Smooth muscle cell (in vitro differentiated cells): ENCODE results near the gene PDLIM1. TPM values are rescaled to one million over a fixed set of nuclear protein-coding genes. Genes with fewer than 3 reads are reported as not detected.

Experiments
- DNase-seq: peaks from one replicate; lab custom pipeline; 2025; ENCODE audit not compliant: unreplicated experiment; lab: John Stamatoyannopoulos, UW
- H2AFZ ChIP-seq: fragments of 200-600 bp; sonication (generic); 2 replicates; pipeline ENCODE4 v1.6.0; 2016; ENCODE audit warnings: antibody characterized with exemption, low read depth, mild to moderate bottlenecking
- H3F3A ChIP-seq: fragments of 200-600 bp; sonication (generic); 2 replicates; pipeline ENCODE4 v1.6.0; 2017; ENCODE audit warnings: antibody characterized with exemption, low read depth
- H3K27ac ChIP-seq: fragments of 200-600 bp; sonication (generic); 2 replicates; pipeline ENCODE4 v1.5.1; 2016; ENCODE audit warnings: low read depth, mild to moderate bottlenecking
- H3K27me3 ChIP-seq: fragments of 200-600 bp; sonication (generic); 2 replicates; pipeline ENCODE4 v1.6.1; 2016; ENCODE audit warnings: low read depth, mild to moderate bottlenecking
- H3K36me3 ChIP-seq: fragments of 200-600 bp; sonication (generic); 2 replicates; pipeline ENCODE4 v1.5.1; 2016; ENCODE audit warnings: low read depth
- H3K4me1 ChIP-seq: fragments of 200-600 bp; sonication (generic); 2 replicates; pipeline ENCODE4 v1.5.1; 2016; ENCODE audit warnings: low read depth
- H3K4me2 ChIP-seq: fragments of 200-600 bp; sonication (generic); 2 replicates; pipeline ENCODE4 v1.6.0; 2016; ENCODE audit warnings: mild to moderate bottlenecking
- H3K4me3 ChIP-seq: fragments of 200-600 bp; sonication (generic); 2 replicates; pipeline ENCODE4 v1.5.1; 2016; ENCODE audit warnings: mild to moderate bottlenecking
- H3K79me2 ChIP-seq: fragments of 200-600 bp; sonication (generic); 2 replicates; pipeline ENCODE4 v1.6.0; 2016; ENCODE audit warnings: low read depth, mild to moderate bottlenecking
- H3K9ac ChIP-seq: fragments of 200-600 bp; sonication (generic); 2 replicates; pipeline ENCODE4 v1.6.0; 2016; ENCODE audit warnings: low read depth
- H3K9me3 ChIP-seq: fragments of 200-600 bp; sonication (generic); replicated peaks from 2 replicates; pipeline ENCODE4 v1.5.1; 2016; ENCODE audit warnings: low read depth
- H4K20me1 ChIP-seq: fragments of 200-600 bp; sonication (generic); 2 replicates; pipeline ENCODE4 v1.6.0; 2016; ENCODE audit warnings: low read depth
- WGBS: methylation state at CpG from one replicate; pipeline ENCODE4 v1.1.7; 2016; ENCODE audit warnings: low lambda C conversion rate; 5-methylcytosine and 5-hydroxymethylcytosine counted together
- polyA plus RNA-seq: library from polyadenylated mRNA; unstranded; fragments of >200 nt; fragmentation: Nextera tagmentation; extraction: Ambion mirVana; gene quantifications from 2 replicates; pipeline ENCODE4 v1.2.1, GENCODE V29; 2016
- total RNA-seq: library from RNA; depleted of rRNA; stranded (reverse); fragments of >200 nt; gene quantifications from 2 replicates; pipeline ENCODE4 v1.2.3, GENCODE V29; 2014
- TF ChIP-seq, protein P1 (sequence below): fragments of 200-600 bp; sonication (generic); IDR thresholded peaks from 2 replicates; pipeline ENCODE4 v1.5.1; 2017; ENCODE audit warnings: borderline replicate concordance, mild to moderate bottlenecking, antibody characterized with exemption; ENCODE audit not compliant: insufficient read depth, poor library complexity, severe bottlenecking

The PDLIM1 gene
- total and polyA plus RNA-seq, 2 experiments from 2014 or later: 102 to 187 TPM

DNA sequence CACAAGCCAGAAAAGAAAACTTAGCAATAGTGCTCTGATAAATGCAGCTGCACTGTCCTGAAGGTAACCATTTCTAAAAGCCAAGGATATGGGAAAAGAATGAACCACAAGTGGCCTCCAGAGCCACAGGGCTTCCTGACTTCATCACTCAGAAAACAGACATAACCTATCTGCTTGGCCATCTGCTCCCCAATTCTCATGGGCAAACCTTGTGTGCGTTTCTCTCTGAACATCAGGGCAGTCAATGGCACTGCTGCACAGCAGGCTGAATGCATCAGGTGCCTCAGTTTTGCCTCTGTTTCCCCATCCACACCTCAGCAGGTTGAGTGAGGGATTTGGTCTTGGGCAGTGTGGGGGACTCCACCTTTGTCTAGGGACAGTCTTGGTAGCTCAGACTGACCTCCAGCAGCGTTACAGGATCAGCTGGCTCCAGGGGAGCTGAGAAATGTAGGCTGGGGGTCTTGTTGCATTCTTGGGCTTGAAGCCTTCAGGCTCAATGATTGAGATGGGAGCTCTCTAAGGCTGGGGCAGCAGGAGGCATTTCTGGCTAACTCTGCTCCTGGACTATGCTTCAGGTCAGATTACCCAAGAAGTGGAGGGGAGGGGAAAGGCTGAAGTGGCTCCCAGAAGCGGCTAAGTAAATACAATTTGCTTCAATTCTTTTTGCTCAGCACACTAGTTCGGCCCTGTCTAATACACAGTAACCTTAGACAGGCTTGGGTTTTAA is 23.6 kb upstream of the PDLIM1 start:
- Histone ChIP-seq H3K4me2 (no peak overlapping the region), H3K4me3 (no peak overlapping the region), H3K27me3 (no peaks in the 10 kb centered on the region), H3K9ac (no peak overlapping the region), H4K20me1 (no peaks in the 10 kb centered on the region), H3K9me3 (no peaks in the 10 kb centered on the region), H3K36me3 (no peaks in the 10 kb centered on the region), H2AFZ (no peak overlapping the region), H3K79me2 (no peaks in the 10 kb centered on the region), H3K27ac (no peak overlapping the region), H3F3A (peaks cover 9% of the 10 kb centered on the region), H3K4me1 (peaks cover 19% of the 10 kb centered on the region)
- 84% methylated on average over 4 of the region's 4 CpGs for WGBS
- DNase-seq: no peak
- TF ChIP-seq, protein P1, sequence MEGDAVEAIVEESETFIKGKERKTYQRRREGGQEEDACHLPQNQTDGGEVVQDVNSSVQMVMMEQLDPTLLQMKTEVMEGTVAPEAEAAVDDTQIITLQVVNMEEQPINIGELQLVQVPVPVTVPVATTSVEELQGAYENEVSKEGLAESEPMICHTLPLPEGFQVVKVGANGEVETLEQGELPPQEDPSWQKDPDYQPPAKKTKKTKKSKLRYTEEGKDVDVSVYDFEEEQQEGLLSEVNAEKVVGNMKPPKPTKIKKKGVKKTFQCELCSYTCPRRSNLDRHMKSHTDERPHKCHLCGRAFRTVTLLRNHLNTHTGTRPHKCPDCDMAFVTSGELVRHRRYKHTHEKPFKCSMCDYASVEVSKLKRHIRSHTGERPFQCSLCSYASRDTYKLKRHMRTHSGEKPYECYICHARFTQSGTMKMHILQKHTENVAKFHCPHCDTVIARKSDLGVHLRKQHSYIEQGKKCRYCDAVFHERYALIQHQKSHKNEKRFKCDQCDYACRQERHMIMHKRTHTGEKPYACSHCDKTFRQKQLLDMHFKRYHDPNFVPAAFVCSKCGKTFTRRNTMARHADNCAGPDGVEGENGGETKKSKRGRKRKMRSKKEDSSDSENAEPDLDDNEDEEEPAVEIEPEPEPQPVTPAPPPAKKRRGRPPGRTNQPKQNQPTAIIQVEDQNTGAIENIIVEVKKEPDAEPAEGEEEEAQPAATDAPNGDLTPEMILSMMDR: no peak

DNA sequence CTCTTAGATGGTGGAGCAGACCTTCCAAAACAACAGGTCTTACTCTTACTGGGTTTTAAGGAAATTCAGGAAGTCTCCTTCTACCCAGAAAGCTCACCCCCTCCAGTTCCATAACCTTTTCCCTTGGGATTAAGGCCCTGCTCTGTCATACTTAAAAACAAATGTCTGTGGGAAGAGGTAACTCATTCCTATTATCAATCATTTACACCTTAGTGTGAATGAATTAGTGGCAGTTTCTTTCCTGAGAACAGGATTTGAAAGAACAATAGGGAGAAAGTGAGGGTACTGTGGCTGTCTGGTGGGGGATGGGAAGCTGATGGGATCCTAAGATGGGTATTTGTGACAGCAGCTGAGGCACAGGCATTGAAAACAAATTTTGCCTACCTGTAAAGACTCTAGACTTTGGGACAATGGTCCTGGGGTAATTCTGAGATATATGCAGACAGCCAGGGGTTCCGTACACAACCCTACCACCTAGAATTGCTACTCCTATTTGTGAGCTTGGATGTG is 22.2 kb upstream of the PDLIM1 start:
- H3K27ac ChIP-seq: no peak overlapping the region
- no peak overlapping the region for H3K4me3 ChIP-seq
- H4K20me1 ChIP-seq: no peaks in the 10 kb centered on the region
- no peaks in the 10 kb centered on the region for H3K9me3 ChIP-seq
- no peak overlapping the region for H2AFZ ChIP-seq
- peaks cover 12% of the 10 kb centered on the region for H3F3A ChIP-seq
- no peaks in the 10 kb centered on the region for H3K27me3 ChIP-seq
- 88% methylated on average over 1 of the region's 1 CpG for WGBS
- H3K4me1 ChIP-seq: peaks cover 24% of the 10 kb centered on the region
- no peaks in the 10 kb centered on the region for H3K36me3 ChIP-seq
- H3K9ac ChIP-seq: no peak overlapping the region
- no peak for DNase-seq
- TF ChIP-seq, protein P1: no peak
- no peak overlapping the region for H3K4me2 ChIP-seq
- no peaks in the 10 kb centered on the region for H3K79me2 ChIP-seq

- Histone ChIP-seq H3F3A (peaks cover 16% of the 10 kb centered on the region), H3K27me3 (no peaks in the 10 kb centered on the region), H3K4me1 (peaks cover 24% of the 10 kb centered on the region), H3K4me2 (no peak overlapping the region), H2AFZ (no peak overlapping the region), H3K4me3 (no peak overlapping the region), H3K9me3 (no peaks in the 10 kb centered on the region), H3K9ac (no peak overlapping the region), H3K27ac (no peak overlapping the region), H3K36me3 (no peaks in the 10 kb centered on the region), H3K79me2 (no peaks in the 10 kb centered on the region), H4K20me1 (no peaks in the 10 kb centered on the region)
- WGBS: 93% methylated on average over 6 of the region's 6 CpGs
- TF ChIP-seq, protein P1: no peak
- no peak for DNase-seq
These were observed 21.5 kb upstream of the PDLIM1 start for GRCh38 chr10:95312257-95312656.

DNA sequence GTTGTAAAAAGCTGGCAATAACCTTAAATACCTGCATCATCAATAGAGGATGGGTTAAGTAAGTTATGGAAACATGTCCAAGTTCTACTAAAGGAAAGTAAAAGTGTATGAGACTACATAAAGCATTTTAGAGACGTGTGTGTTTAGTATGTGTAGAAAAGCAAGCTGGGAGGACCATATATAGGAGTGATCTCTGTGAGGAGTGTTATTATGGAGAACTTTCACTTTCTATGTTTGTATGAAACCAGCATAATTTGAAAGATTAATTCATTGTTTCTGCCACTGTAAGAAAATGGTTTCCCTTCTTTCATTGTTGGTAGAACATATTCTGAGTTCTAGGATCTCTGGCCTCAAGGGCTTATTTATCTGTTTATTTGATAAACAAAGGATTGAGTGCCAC is 19.2 kb upstream of the PDLIM1 start:
- DNase-seq: no peak
- no peaks in the 10 kb centered on the region for H4K20me1 ChIP-seq
- WGBS: 76% methylated on average over 1 of the region's 1 CpG

More for the DNA sequence above, 19.2 kb upstream of the PDLIM1 start:
- H3K9ac ChIP-seq: no peak overlapping the region
- TF ChIP-seq, protein P1: no peak
- peak overlapping the region; percentile 96 for H3K27ac ChIP-seq
- no peaks in the 10 kb centered on the region for H3K27me3 ChIP-seq
- H3K4me3 ChIP-seq: no peak overlapping the region
- peaks cover 16% of the 10 kb centered on the region for H3K4me1 ChIP-seq
- H3K9me3 ChIP-seq: no peaks in the 10 kb centered on the region
- H2AFZ ChIP-seq: no peak overlapping the region
- no peaks in the 10 kb centered on the region for H3K79me2 ChIP-seq
- peak overlapping the region; percentile 42 for H3K4me2 ChIP-seq
- peaks cover 16% of the 10 kb centered on the region for H3F3A ChIP-seq
- H3K36me3 ChIP-seq: no peaks in the 10 kb centered on the region
